ENCODE measurements around the gene CPNE7. TPM values are rescaled to one million over a fixed set of nuclear protein-coding genes. Genes with fewer than 3 reads are reported as not detected.

Gene CPNE7
- polyA plus RNA-seq, 3 donors: not detected

DNA sequence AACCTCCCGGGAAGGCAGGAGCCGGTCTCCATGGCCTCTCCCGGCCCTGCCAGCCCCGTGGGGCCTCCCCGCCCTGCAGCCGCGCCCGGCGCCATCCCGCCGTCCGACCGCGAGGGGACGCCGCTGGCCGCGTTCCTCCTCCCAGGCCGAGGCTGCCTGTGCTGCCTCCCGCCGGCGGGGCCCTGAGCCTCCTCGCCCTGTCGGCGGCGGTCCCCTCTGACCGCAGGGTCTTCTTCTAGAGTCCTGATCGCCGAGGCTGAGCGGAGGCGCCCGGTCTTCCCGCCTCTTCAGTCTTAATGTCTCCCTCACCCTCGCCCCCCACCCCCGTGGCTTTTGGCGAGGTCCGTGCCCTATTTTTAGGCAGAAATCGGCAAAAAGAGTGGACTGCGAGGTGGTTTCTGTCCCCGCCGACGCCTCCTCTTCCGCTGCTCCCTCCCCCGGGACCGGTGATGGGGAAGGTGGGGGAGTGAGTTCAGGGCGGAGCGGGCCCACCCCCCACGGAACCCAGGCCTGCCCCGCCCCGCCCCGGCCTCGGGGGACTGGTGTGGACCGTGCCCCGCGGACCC, 794 bp upstream of the CPNE7 start:
- peak; percentile 85 for TF ChIP-seq CTCF (IDR thresholded peaks at IDR 0.05)
- intact Hi-C loops (cut with micrococcal nuclease): loop anchor here (5.0 to 10.0 kb wide), 2 partner anchors 68 to 70 kb away; no protein-coding TSS in a partner anchor
- no peak overlapping the region for H3K27ac Mint-ChIP-seq
- H3K9ac ChIP-seq (ENCODE audit: insufficient read depth, low read length, poor library complexity, severe bottlenecking): peak overlapping the region; percentile 38
- H3K9me3 ChIP-seq (replicated peaks in 1 of 2; ENCODE audit: control insufficient read depth in 1 of 2, insufficient read depth in 1 of 2, low read length in 2 of 2): no peaks in the 10 kb centered on the region
- H2AFZ ChIP-seq (ENCODE audit: insufficient read depth, low read depth, low read length, poor library complexity, severe bottlenecking): peak overlapping the region; percentile 53
- peaks cover 39 to 62% (median 44%) of the 10 kb centered on the region in 3 donors for H3K27me3 Mint-ChIP-seq (ENCODE audit: low read depth in 3 of 3)
- no peaks in the 10 kb centered on the region for H3K79me2 ChIP-seq (ENCODE audit: insufficient read depth, low read length)
- peaks cover 10 to 20% of the 10 kb centered on the region in 2 donors for H3K4me1 ChIP-seq (ENCODE audit: control insufficient read depth in 1 of 2, insufficient read depth in 2 of 2, low read length in 2 of 2)
- no peaks in the 10 kb centered on the region for H3K36me3 ChIP-seq (replicated peaks in 1 of 2; ENCODE audit: control insufficient read depth in 1 of 2, insufficient read depth in 2 of 2, low read length in 2 of 2)
- peaks cover 0 to 4% (median 3%) of the 10 kb centered on the region in 7 donors for H3K9me3 Mint-ChIP-seq
- H3K4me1 Mint-ChIP-seq: peaks cover 12% of the 10 kb centered on the region
- H3K27me3 ChIP-seq (ENCODE audit: control insufficient read depth in 2 of 2, insufficient read depth in 2 of 2, low read length in 2 of 2): peaks cover 15 to 41% of the 10 kb centered on the region in 2 donors
- H3K27ac ChIP-seq (ENCODE audit: low read depth in 1 of 2, low read length in 2 of 2): no peak overlapping the region
- H4K20me1 ChIP-seq (ENCODE audit: insufficient read depth, low read length): no peaks in the 10 kb centered on the region
- WGBS (ENCODE audit: insufficient coverage): under 1% methylated on average over 48 of the region's 55 CpGs
- peak overlapping the region in 1 of 3 experiments; percentile 61 for H3K4me3 ChIP-seq (replicated peaks in 1 of 3; ENCODE audit: low read depth in 2 of 3, low read length in 3 of 3)
- peak overlapping the region; percentile 61 to 80 for H3K4me3 Mint-ChIP-seq
- peak; percentile 16 to 39 (median 18) for DNase-seq
- H3K4me2 ChIP-seq (replicated peaks; ENCODE audit: extremely low read depth, low read length, poor library complexity, severe bottlenecking): peak overlapping the region; percentile 70
- H3K36me3 Mint-ChIP-seq: no peaks in the 10 kb centered on the region

DNA sequence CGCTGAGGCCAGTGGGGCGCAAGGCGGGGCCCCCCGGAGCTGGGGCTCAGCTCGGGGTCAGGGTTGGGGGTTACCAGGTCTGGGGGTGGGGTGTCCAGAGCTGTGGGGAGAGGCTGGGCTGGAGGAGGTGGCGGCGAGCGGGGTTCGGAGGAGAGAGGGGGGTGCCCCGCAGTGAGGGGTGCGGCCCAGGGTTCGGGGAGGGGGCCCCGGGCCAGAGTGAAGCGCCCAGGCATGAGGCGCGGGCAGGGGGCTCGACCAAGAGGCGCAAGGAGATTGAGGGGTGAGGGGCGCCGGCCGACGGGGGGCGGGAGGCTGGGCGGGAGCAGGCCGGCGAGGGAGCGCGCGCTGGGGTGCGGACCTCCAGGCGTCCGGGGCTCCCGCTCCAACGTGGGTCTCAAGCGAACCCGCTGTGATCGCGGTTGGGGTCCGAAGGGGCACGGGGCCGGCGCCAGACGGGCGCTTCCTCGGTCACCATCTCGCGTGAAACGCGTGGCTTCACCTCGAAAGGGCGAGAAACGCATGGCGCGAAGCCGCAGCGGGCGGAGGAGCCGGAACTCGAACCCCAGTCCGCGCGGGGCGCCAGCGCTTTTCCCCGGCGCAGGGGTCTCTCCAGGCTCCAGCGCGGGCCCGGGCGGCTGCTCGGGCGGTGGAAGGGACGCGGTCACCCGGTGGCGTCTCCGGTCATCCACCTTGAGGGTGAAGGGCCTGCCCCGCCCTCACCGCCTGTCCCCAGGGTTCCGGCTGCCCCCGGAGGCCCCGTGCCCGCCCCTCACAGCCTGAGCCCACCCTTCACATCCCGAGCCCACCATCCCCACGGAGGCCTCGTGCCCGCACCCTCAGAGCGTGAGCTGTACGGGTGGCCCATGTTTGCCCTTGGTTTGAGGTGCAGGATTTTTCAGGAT, 846 bp downstream of the CPNE7 start:
- no peak overlapping the region for H2AFZ ChIP-seq (ENCODE audit: insufficient read depth, low read depth, low read length, poor library complexity, severe bottlenecking)
- H3K27me3 ChIP-seq (ENCODE audit: control insufficient read depth in 2 of 2, insufficient read depth in 2 of 2, low read length in 2 of 2): peaks cover 15 to 41% of the 10 kb centered on the region in 2 donors
- peaks cover 0 to 5% of the 10 kb centered on the region in 2 donors for H3K9me3 ChIP-seq (replicated peaks in 1 of 2; ENCODE audit: control insufficient read depth in 1 of 2, insufficient read depth in 1 of 2, low read length in 2 of 2)
- H3K9ac ChIP-seq (ENCODE audit: insufficient read depth, low read length, poor library complexity, severe bottlenecking): no peak overlapping the region
- Mint-ChIP-seq H3K9me3 (peaks cover 0 to 4% (median 3%) of the 10 kb centered on the region in 7 donors), H3K4me1 (peaks cover 12% of the 10 kb centered on the region), H3K27me3 (ENCODE audit: low read depth in 3 of 3) (peaks cover 35 to 57% (median 44%) of the 10 kb centered on the region in 3 donors), H3K4me3 (peak overlapping the region in 1 of 2 donors; percentile 35), H3K27ac (no peak overlapping the region), H3K36me3 (no peaks in the 10 kb centered on the region)
- H3K79me2 ChIP-seq (ENCODE audit: insufficient read depth, low read length): no peaks in the 10 kb centered on the region
- peaks cover 10 to 20% of the 10 kb centered on the region in 2 donors for H3K4me1 ChIP-seq (ENCODE audit: control insufficient read depth in 1 of 2, insufficient read depth in 2 of 2, low read length in 2 of 2)
- no peak overlapping the region for H3K4me3 ChIP-seq (replicated peaks in 1 of 3; ENCODE audit: low read depth in 2 of 3, low read length in 3 of 3)
- DNase-seq: no peak
- TF ChIP-seq CTCF (IDR thresholded peaks at IDR 0.05): no peak
- intact Hi-C loops (cut with micrococcal nuclease): loop anchor here (5.0 to 10.0 kb wide), 2 partner anchors 66 to 68 kb away; no protein-coding TSS in a partner anchor
- 46% methylated on average over 78 of the region's 89 CpGs for WGBS (ENCODE audit: insufficient coverage)
- H3K27ac ChIP-seq (ENCODE audit: low read depth in 1 of 2, low read length in 2 of 2): no peak overlapping the region
- no peaks in the 10 kb centered on the region for H4K20me1 ChIP-seq (ENCODE audit: insufficient read depth, low read length)
- no peaks in the 10 kb centered on the region for H3K36me3 ChIP-seq (replicated peaks in 1 of 2; ENCODE audit: control insufficient read depth in 1 of 2, insufficient read depth in 2 of 2, low read length in 2 of 2)
- peak overlapping the region; percentile 60 for H3K4me2 ChIP-seq (replicated peaks; ENCODE audit: extremely low read depth, low read length, poor library complexity, severe bottlenecking)
